HepG2 (cell line): ENCODE results near the gene RAB3D. TPM values are rescaled to one million over a fixed set of nuclear protein-coding genes. Genes with fewer than 3 reads are reported as not detected.

ENCODE experiments used
- ESRRA ChIP-seq: sonication (generic); formaldehyde crosslinking; IDR thresholded peaks from 2 replicates; pipeline ENCODE4 v1.5.1; 2020; ENCODE audit warnings: mild to moderate bottlenecking, low read depth, missing genetic modification reagents
- GTF3A ChIP-seq: sonication (generic); formaldehyde crosslinking; conservative IDR thresholded peaks from 2 replicates; pipeline ENCODE4 v1.4.0; 2020; ENCODE audit warnings: mild to moderate bottlenecking, missing genetic modification reagents
- GZF1 ChIP-seq: sonication (generic); formaldehyde crosslinking; IDR thresholded peaks from 2 replicates; pipeline ENCODE4 v1.5.1; 2020; ENCODE audit warnings: mild to moderate bottlenecking, missing genetic modification reagents
- HDAC1 ChIP-seq: sonication (generic); formaldehyde crosslinking; IDR thresholded peaks from 2 replicates; pipeline ENCODE4 v1.5.1; 2020; ENCODE audit warnings: mild to moderate bottlenecking, missing genetic modification reagents
- MTF2 ChIP-seq: sonication (generic); formaldehyde crosslinking; IDR thresholded peaks from 2 replicates; pipeline ENCODE4 v1.5.0; 2020; ENCODE audit warnings: missing genetic modification reagents, borderline replicate concordance
- MYNN ChIP-seq: sonication (generic); formaldehyde crosslinking; IDR thresholded peaks from 2 replicates; pipeline ENCODE4 v1.4.0; 2020; ENCODE audit warnings: mild to moderate bottlenecking, low read depth, missing genetic modification reagents
- PAWR ChIP-seq: sonication (generic); formaldehyde crosslinking; IDR thresholded peaks from 2 replicates; pipeline ENCODE4 v1.4.0; 2020; ENCODE audit warnings: missing genetic modification reagents, mild to moderate bottlenecking, borderline replicate concordance
- PCBP2 ChIP-seq: fragments of 200-400 bp; formaldehyde crosslinking; optimal IDR thresholded peaks from 2 replicates; pipeline ENCODE3; 2018; ENCODE audit warnings: low read length, low read depth; ENCODE audit not compliant: poor library complexity, severe bottlenecking
- POLR2AphosphoS5 ChIP-seq: IDR thresholded peaks from 2 replicates; pipeline ENCODE4 v1.6.1; 2012; ENCODE audit warnings: low read depth, low read length
- PTBP1 ChIP-seq: fragments of 200-400 bp; formaldehyde crosslinking; IDR thresholded peaks from 2 replicates; pipeline ENCODE4 v1.6.1; 2018; ENCODE audit warnings: low read length, low read depth; ENCODE audit not compliant: poor library complexity, severe bottlenecking
- RAD21 ChIP-seq: fragments of 450-650 bp; formaldehyde crosslinking; IDR thresholded peaks from 2 replicates; pipeline ENCODE4 v1.5.0; 2020; ENCODE audit warnings: mild to moderate bottlenecking
- ZFP37 ChIP-seq: sonication (generic); formaldehyde crosslinking; IDR thresholded peaks from 2 replicates; pipeline ENCODE4 v1.4.0; 2020; ENCODE audit warnings: missing genetic modification reagents, borderline replicate concordance
- ZNF430 ChIP-seq: sonication (generic); formaldehyde crosslinking; IDR thresholded peaks from 2 replicates; pipeline ENCODE4 v1.9.0; 2021; ENCODE audit warnings: mild to moderate bottlenecking, missing genetic modification reagents
- ZNF44 ChIP-seq: sonication (generic); formaldehyde crosslinking; IDR thresholded peaks from 2 replicates; pipeline ENCODE4 v1.5.1; 2020; ENCODE audit warnings: mild to moderate bottlenecking, missing genetic modification reagents
- ZNF670 ChIP-seq: sonication (generic); formaldehyde crosslinking; IDR thresholded peaks from 2 replicates; pipeline ENCODE4 v1.8.0; 2022; ENCODE audit warnings: mild to moderate bottlenecking, missing genetic modification reagents, borderline replicate concordance
- polyA plus RNA-seq, 8 experiments: library from polyadenylated mRNA; depleted of rRNA in 3 of 8; stranded (reverse) in 7 of 8; unstranded in 1 of 8; fragments of >200 nt; fragmentation: Illumina TruSeq in 4 of 8; extraction: Trizol in 4 of 8; gene quantifications; 2 replicates each; pipeline versions ENCODE4 v1.2.1 to v1.2.3, GENCODE V29; 2011 to 2016; ENCODE audit warnings: low read depth in 4 of 8, missing spikeins in 1 of 8, mixed read lengths in 1 of 8; ENCODE audit not compliant: insufficient read depth in 1 of 8
- total RNA-seq, 5 experiments: library from RNA; depleted of rRNA; stranded (reverse); fragments of >200 nt; fragmentation: Illumina TruSeq; extraction: Trizol; gene quantifications; 2 replicates each; pipeline ENCODE4 v1.2.3, GENCODE V29; 2016; ENCODE audit warnings: low read depth in 1 of 5
- TF ChIP-seq, protein P1 (sequence below): sonication (generic); formaldehyde crosslinking; IDR thresholded peaks from 2 replicates; pipeline ENCODE4 v1.4.0; 2020; ENCODE audit warnings: mild to moderate bottlenecking, missing genetic modification reagents, borderline replicate concordance
- TF ChIP-seq, protein P2 (sequence below): IDR thresholded peaks from 2 replicates; pipeline ENCODE4 v1.6.1; 2018; ENCODE audit warnings: missing genetic modification reagents
- TF ChIP-seq, protein P3 (sequence below): IDR thresholded peaks from 2 replicates; pipeline ENCODE4 v1.6.1; 2016; ENCODE audit warnings: low read depth, borderline replicate concordance
- TF ChIP-seq, protein P4 (sequence below): IDR thresholded peaks from 2 replicates; pipeline ENCODE4 v1.4.0; 2020; ENCODE audit warnings: mild to moderate bottlenecking, missing genetic modification reagents

Gene RAB3D
- total and polyA plus RNA-seq, 2 of the 13 experiments (the other 11 are each of a cell fraction or from before 2014, with no cell fraction given): 2.0 to 16.1 TPM

DNA sequence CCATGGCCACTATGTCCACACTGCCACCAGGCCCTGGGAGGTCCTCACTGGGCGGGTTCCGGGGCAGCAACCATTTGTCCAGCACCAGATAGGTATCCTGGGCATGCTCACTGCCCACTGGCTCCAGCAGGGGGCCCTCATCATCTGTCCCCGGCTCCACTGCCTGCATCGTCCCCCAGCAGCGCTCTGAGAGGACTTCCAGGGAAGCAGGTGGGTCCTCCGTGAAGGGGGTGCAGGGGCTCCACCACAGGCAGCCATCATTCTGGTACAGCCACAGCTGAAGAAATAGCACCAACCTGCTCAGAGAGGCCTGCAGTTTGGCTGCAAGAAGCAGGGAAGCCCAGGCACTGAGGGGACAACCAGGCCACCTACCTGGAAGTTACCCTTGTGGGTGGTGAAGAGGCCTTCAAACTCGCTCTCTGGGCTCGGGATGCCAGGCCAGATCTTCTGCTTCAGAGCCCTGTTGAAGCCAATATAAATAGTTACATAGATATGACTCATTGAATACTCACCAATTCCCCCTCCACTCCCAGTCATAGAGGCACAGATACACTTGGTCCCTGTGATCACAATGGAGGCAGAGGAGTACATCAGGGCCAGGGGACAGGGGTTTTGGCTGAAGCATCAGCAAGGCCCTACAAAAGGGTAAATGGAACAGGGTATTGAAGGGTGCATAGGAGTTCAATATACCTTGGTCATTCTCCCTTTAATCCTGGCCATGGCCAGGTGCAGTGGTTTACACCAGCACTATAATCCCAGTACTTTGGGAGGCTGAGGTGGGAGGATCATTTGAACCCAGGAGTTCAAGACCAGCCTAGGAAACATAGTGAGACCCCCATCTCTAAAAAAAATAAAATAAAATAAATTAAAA, 39.1 kb upstream of the RAB3D start (continued):
- TF ChIP-seq, protein P1, sequence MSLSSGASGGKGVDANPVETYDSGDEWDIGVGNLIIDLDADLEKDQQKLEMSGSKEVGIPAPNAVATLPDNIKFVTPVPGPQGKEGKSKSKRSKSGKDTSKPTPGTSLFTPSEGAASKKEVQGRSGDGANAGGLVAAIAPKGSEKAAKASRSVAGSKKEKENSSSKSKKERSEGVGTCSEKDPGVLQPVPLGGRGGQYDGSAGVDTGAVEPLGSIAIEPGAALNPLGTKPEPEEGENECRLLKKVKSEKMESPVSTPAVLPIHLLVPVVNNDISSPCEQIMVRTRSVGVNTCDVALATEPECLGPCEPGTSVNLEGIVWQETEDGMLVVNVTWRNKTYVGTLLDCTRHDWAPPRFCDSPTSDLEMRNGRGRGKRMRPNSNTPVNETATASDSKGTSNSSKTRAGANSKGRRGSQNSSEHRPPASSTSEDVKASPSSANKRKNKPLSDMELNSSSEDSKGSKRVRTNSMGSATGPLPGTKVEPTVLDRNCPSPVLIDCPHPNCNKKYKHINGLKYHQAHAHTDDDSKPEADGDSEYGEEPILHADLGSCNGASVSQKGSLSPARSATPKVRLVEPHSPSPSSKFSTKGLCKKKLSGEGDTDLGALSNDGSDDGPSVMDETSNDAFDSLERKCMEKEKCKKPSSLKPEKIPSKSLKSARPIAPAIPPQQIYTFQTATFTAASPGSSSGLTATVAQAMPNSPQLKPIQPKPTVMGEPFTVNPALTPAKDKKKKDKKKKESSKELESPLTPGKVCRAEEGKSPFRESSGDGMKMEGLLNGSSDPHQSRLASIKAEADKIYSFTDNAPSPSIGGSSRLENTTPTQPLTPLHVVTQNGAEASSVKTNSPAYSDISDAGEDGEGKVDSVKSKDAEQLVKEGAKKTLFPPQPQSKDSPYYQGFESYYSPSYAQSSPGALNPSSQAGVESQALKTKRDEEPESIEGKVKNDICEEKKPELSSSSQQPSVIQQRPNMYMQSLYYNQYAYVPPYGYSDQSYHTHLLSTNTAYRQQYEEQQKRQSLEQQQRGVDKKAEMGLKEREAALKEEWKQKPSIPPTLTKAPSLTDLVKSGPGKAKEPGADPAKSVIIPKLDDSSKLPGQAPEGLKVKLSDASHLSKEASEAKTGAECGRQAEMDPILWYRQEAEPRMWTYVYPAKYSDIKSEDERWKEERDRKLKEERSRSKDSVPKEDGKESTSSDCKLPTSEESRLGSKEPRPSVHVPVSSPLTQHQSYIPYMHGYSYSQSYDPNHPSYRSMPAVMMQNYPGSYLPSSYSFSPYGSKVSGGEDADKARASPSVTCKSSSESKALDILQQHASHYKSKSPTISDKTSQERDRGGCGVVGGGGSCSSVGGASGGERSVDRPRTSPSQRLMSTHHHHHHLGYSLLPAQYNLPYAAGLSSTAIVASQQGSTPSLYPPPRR: no peak
- no peak for TF ChIP-seq ESRRA (CRISPR knock-in tag)
- TF ChIP-seq, protein P2, sequence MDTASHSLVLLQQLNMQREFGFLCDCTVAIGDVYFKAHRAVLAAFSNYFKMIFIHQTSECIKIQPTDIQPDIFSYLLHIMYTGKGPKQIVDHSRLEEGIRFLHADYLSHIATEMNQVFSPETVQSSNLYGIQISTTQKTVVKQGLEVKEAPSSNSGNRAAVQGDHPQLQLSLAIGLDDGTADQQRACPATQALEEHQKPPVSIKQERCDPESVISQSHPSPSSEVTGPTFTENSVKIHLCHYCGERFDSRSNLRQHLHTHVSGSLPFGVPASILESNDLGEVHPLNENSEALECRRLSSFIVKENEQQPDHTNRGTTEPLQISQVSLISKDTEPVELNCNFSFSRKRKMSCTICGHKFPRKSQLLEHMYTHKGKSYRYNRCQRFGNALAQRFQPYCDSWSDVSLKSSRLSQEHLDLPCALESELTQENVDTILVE (CRISPR knock-in tag): no peak
- TF ChIP-seq, protein P3, sequence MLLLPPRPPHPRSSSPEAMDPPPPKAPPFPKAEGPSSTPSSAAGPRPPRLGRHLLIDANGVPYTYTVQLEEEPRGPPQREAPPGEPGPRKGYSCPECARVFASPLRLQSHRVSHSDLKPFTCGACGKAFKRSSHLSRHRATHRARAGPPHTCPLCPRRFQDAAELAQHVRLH (CRISPR knock-in tag): no peak
- TF ChIP-seq ZNF670 (CRISPR knock-in tag): no peak
- TF ChIP-seq PAWR (CRISPR knock-in tag): no peak
- TF ChIP-seq MTF2: no peak
- no peak; the same call in 1 of the 2 replicates for TF ChIP-seq POLR2AphosphoS5
- peak; percentile 62 for TF ChIP-seq RAD21 (CRISPR knock-in tag)
- no peak for TF ChIP-seq ZNF44
- TF ChIP-seq GZF1 (CRISPR knock-in tag): no peak
- no peak for TF ChIP-seq ZFP37 (CRISPR knock-in tag)
- no peak for TF ChIP-seq PCBP2
- no peak for TF ChIP-seq PTBP1
- no peak for TF ChIP-seq HDAC1 (CRISPR knock-in tag)
- TF ChIP-seq, protein P4, sequence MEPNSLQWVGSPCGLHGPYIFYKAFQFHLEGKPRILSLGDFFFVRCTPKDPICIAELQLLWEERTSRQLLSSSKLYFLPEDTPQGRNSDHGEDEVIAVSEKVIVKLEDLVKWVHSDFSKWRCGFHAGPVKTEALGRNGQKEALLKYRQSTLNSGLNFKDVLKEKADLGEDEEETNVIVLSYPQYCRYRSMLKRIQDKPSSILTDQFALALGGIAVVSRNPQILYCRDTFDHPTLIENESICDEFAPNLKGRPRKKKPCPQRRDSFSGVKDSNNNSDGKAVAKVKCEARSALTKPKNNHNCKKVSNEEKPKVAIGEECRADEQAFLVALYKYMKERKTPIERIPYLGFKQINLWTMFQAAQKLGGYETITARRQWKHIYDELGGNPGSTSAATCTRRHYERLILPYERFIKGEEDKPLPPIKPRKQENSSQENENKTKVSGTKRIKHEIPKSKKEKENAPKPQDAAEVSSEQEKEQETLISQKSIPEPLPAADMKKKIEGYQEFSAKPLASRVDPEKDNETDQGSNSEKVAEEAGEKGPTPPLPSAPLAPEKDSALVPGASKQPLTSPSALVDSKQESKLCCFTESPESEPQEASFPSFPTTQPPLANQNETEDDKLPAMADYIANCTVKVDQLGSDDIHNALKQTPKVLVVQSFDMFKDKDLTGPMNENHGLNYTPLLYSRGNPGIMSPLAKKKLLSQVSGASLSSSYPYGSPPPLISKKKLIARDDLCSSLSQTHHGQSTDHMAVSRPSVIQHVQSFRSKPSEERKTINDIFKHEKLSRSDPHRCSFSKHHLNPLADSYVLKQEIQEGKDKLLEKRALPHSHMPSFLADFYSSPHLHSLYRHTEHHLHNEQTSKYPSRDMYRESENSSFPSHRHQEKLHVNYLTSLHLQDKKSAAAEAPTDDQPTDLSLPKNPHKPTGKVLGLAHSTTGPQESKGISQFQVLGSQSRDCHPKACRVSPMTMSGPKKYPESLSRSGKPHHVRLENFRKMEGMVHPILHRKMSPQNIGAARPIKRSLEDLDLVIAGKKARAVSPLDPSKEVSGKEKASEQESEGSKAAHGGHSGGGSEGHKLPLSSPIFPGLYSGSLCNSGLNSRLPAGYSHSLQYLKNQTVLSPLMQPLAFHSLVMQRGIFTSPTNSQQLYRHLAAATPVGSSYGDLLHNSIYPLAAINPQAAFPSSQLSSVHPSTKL: no peak
- no peak for TF ChIP-seq ZNF430 (CRISPR knock-in tag)
- no peak for TF ChIP-seq GTF3A (CRISPR knock-in tag)
- no peak for TF ChIP-seq MYNN
